GM18870 (cell line): Measurements from ENCODE around the gene FBXO24.
A peak's percentile ranks its signal among the peaks of the same experiment; 100 is the strongest.
"Not testable (repeated sequence)": the region's sequence is repeated elsewhere in the genome, so short reads cannot be mapped to it uniquely, and the experiment has no call there.

Experiments used
- ATAC-seq: cut with Tn5 transposase; IDR thresholded peaks from one replicate; pipeline ENCODE4 v1.9.1; 2021; ENCODE audit warnings: moderate library complexity; ENCODE audit not compliant: unreplicated experiment

The FBXO24 gene, protein sequence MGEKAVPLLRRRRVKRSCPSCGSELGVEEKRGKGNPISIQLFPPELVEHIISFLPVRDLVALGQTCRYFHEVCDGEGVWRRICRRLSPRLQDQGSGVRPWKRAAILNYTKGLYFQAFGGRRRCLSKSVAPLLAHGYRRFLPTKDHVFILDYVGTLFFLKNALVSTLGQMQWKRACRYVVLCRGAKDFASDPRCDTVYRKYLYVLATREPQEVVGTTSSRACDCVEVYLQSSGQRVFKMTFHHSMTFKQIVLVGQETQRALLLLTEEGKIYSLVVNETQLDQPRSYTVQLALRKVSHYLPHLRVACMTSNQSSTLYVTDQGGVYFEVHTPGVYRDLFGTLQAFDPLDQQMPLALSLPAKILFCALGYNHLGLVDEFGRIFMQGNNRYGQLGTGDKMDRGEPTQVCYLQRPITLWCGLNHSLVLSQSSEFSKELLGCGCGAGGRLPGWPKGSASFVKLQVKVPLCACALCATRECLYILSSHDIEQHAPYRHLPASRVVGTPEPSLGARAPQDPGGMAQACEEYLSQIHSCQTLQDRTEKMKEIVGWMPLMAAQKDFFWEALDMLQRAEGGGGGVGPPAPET

GRCh38 chr7:100586266-100587025, at the start of gene FBXO24:
FBXO24 (plus strand) TSS chr7:100586328; CDS start chr7:100586626, 298 bp downstream.
- ATAC-seq, result peak; percentile 88

DNA sequence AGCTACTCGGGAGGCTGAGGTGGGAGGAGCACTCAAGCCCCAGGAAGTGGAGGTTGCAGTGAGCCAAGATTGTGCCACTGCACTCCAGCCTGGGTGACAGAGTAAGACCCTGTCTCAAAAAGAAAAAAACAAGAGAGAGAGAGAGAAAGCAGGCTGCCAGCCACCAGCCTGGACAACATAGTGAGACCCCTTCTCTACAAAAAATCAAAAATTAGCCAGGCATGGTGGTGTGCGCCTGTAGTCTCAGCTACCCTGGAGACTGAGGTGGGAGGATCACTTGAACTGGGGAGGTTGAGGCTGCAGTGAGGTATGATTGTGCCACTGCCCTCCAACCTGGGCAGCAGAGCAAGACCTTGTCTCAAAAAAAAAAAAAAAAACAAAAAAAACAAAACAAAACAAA, 49.4 kb upstream of the FBXO24 start:
- ATAC-seq, result not testable (repeated sequence)

DNA sequence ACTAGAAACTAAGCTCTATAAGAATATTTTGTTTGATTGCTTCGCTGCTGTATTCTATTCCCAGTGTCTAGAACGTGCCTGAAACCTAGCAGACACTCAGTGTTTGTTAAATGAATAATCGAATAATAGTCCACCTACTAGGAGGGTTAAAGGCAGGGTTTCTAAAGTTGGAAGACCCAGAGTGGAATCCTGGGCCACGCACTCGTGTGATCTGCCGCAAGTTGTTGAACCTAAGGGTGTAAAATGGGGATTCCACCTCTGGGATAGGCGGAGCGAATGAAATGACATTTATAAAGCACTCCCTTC, 47.8 kb upstream of the FBXO24 start:
- ATAC-seq, result no peak

DNA sequence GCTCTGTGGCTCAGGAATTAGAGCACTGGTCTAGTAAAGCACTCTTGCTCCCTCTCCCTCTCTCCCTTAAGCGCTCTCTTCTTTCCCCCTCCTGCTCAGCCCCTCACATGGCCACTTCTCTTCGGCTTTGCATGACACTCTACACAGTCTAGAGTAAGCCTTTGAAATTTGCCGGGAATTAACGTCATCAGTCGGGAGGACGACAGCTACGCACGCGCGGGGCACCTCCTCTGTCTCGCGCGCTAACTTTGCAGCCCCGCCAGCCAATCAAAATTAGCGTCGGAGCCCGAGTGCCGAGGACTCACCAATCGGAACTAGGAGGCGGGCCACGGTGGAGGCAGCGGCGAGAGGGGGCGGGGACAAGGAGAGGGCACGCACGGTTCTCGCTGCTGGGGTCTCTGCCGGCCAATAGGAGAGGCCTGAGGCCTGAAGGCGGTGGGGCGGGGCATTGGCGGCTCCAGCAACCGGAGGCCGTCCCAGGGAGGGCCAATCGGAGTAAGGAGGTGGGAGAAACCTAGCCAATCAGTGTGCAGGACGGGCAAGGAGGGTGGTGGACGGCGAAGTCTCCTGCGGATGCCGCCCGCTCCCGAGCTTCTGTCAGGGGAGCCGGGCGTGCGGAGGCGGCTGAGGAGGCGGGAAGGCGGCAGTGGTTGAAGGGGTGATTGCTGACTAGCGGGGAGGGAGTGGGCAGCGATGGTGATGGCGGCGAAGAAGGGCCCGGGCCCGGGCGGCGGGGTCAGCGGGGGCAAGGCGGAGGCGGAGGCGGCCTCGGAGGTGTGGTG, 47.3 kb upstream of the FBXO24 start, which contains the start of gene AGFG2:
TSS of gene AGFG2 (plus strand) at position 550 of the 782 bp plus-strand sequence. CDS start at position 694, 144 bp downstream.
- peak; percentile 85 for ATAC-seq

DNA sequence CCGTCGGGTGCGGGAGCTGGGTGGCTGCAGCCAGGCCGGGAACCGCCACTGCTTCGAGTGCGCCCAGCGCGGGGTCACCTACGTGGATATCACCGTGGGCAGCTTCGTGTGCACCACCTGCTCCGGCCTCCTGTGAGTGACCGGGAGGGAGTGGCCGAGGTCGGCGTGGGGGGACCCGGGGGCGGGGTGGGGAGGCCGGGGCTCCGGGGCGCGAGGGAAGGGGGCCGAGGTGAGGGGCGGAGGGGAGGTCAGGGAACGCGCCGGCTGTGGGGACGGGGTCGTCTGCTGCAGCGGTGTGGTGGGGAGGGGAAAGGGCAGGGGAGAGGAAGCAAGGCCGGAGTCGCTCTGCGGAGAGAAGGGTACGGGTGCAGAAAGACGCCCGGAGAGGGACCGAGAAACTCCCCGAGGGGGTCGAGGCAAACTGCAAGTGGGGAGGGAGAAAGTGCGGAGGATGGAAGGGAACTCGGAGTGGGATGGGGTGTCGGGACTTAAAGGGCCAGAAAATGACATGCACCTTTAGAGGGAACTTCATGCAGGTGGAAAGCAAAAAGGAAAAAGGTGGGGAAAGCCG, 46.6 kb upstream of the FBXO24 start:
- no peak for ATAC-seq

DNA sequence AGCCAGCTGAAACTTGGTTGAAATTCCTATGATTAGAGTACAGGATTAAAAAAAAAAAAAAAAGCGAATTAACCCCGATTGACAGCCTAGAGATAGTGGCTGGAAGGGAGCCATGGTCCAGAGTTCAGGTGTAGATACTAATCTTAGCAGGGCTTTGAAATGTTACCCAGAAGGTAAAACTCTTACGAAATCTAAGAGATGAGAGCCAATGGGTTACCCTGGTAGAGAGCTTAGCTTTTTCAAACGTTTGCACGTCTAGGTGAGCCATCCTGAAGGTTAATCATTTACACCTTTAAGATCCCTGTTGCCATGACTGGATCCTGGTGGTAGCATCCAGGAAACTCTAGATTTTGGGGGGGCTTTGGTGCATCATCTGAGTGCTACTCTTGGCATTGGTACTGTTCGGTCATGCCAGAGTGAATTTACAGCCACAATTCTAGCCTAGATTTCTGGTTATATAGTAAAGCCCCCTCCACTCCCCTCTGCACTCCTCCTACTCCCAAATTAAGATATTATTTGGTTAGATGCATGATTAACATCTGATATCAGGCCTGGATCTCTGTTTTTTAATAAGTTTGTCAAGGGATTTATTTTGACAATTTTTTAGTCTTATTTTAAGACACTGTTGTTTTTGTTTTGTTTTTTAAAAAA, 45.9 kb upstream of the FBXO24 start:
- ATAC-seq, result no peak

DNA sequence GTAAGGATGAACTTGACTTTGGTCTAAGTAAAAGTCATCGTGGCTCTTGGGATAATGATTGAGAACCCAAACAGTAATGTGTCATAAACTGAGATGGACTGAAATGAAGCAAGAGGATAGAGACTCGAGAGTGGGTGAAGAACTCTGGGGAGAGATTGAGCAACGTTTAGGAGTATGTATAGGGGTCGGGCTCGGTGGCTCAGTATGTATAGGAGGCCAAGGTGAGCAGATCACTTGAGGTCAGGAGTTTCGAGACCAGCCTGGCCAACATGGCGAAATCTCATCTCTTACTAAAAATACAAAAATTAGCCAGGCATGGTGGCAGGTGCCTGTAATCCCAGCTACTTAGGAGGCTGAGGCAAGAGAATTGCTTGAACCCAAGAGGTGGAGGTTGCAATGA, 44.8 kb upstream of the FBXO24 start:
- ATAC-seq, result not testable (repeated sequence)

- no peak for ATAC-seq
These were observed 42.5 kb upstream of the FBXO24 start for GRCh38 chr7:100543586-100543985.

DNA sequence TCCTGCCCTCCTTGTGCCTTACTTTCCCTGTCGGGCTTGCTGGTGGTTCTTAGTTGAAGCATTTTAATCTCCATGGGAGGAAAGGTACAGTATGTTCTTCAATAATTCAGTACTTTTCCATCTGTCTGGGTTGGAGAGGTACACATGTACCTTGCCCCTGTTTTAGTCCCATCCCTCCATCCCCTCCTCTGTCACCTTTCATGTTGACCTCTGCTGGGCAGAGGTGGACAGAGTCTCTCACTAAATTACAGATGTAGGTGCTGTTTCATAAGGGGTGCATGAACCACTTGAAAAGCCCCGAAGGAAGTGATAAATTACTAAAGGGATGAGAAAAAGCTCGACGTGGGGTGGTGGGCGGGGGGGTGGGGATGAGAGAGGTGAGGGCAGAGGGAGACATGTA, 41.7 kb upstream of the FBXO24 start:
- ATAC-seq, result no peak

- ATAC-seq, result no peak
These were observed 41.2 kb upstream of the FBXO24 start for GRCh38 chr7:100544967-100545359.

- peak; percentile 28 for ATAC-seq
These were observed 40.6 kb upstream of the FBXO24 start for GRCh38 chr7:100545360-100546128.

DNA sequence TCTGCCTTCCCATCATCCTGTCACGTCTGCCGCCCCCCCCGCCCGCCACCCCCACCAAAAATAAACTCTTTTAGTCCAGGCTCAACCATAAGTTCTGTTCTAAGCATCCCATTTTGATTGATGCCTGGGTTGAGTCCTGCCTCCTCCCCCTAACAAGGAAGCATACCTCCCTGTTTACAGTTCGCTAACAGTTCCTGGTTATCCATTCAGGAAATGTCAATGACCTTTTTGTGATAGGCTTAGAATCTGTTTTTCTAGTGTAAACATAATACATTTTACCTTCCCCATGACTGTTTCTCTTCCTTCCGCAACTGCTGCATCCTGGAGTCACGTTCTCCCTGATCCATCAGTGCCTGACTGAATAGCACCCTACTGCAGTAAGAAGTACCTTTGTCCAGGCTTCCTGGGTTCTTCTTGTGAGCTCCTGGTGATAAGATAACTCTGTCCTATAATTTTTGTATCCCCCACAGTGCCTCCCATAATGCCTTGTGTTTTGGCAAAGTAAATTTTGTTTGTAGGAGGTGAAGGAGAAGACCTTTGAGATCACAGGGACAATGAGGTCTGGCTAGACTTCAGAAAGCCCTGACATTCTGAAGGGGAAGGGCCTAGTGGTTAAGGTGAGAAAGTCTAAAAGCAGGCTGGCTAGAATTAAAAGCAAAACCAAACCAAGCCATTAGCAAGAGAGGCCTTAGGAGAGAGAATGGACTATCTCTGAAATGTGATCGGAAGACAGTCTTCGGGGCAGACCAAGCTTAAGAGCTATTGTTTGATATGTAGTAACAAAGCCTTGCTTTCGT, 39.8 kb upstream of the FBXO24 start:
- peak; percentile 29 for ATAC-seq

DNA sequence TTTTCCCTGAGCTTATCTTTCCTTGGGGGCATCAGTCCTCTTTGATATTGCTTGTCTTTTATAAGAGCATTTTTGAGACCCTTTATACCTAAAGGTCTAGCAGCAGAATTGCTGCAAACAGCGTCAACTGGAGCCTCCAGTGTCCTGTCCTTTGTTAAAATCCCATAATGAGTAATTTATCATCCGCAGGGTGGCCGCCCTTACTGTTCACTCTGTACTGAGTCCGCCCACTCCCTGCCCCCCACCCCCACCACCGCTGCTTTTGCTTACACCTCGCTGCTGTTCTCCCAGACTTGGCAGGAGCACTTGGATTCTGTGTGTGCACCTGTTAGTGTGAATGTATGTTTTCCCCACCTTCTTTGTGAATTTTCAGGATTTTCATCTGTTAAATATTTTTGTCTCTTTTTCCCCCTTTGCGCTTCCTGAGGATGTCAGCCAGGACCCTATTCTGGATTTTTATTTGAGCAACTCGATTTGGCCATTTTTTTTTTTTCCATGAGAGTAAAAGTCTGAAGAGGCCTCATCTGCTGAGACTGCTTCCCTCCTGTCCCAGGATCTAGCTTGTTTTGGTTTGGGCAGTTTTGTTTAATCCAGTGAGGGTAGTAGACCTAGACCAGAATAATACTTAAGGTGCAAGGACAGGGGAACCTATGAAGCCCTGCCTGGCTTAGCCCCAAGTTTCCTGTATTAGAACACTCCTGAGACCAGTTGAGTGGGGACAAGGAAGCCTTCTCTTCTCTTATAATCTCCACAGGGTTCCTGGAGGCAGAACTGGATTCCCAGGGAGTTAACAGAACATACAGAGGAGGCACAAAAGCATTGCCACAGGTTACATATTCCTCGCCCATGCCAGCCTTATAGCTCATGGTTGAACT, 39.0 kb upstream of the FBXO24 start:
- no peak for ATAC-seq

- ATAC-seq, result no peak
These were observed 38.3 kb upstream of the FBXO24 start for GRCh38 chr7:100547872-100548271.

- ATAC-seq, result not testable (repeated sequence)
These were observed 37.7 kb upstream of the FBXO24 start for GRCh38 chr7:100548446-100548845.

DNA sequence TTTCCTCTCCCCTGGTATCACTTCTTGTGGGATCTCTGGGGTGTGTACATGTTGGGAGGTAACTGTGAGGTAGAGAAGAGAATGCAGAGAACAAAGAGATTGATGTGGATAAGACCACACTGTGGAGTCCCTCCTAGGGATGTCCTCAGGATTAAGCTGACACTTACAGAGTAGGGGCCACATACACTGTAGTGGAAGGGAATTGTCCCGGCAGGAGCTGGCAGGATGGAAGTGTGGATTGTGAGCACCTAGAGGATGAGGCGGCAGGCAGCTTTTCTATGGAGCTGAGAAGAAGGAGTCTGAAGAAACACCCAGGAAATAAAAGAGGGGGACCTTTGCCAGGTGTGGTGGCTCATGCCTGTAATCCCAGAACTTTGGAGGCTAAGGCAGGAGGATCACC, 33.6 kb upstream of the FBXO24 start:
- ATAC-seq, result no peak

GRCh38 chr7:100553032-100553431, 33.1 kb upstream of the FBXO24 start:
- no peak for ATAC-seq

DNA sequence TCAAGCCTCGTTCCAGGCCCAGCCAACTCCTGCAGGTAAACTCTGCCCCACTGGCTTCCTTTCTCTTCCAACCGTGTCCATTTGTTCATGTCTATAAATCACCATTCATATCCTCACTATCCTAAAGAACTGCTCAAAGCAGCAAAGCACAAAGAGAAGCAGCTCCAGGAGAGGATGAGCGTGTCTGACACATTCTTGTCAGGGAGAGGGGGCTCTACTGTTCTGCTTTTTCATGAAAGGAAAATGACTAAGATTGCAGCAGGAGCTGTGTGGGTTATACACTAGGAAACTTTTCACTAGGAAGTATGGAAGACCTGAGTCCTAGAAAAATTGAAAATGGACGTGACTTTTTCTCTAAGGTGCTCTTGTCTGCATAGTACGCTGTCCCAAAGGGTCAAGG, 30.4 kb upstream of the FBXO24 start:
- ATAC-seq, result no peak
